ENCODE measurements around the gene BAIAP3.

DNA sequence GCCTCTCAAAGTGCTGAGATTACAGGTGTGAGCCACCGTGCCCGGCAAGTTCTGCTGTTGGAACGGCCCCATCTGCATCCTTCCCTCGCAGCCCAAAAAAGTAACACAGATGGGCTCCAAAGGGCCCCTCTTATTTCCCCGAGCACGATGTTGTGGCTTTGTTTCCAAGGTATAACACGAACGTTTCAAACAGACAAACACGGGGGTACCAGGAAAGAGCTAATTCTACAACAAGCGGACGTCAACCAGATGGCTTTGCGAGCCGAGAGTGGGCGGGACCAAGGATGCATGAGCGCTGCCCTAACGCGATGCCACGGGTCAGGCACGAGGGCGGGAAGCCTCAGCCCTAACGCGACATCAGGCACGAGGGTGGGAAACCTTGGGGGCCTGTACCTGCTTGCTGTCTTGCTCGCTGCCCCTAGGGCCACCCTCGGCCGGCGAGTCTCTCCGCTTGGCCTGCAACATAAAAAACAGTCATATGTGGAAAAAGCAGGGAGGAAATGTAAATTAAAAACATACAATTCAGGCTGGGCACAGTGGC lies 56.9 kb downstream of the BAIAP3 start:
- TF ChIP-seq POLR2AphosphoS5 (IDR thresholded peaks at IDR 0.05; ENCODE audit: insufficient read depth, low read depth, low read length) (no peak), POLR2A (IDR thresholded peaks at IDR 0.05; ENCODE audit: low read depth, low read length) (no peak), GATA2 (IDR thresholded peaks at IDR 0.05; ENCODE audit: insufficient read depth, insufficient read length, low read depth, low read length) (no peak)
- TF ChIP-seq, protein P1, sequence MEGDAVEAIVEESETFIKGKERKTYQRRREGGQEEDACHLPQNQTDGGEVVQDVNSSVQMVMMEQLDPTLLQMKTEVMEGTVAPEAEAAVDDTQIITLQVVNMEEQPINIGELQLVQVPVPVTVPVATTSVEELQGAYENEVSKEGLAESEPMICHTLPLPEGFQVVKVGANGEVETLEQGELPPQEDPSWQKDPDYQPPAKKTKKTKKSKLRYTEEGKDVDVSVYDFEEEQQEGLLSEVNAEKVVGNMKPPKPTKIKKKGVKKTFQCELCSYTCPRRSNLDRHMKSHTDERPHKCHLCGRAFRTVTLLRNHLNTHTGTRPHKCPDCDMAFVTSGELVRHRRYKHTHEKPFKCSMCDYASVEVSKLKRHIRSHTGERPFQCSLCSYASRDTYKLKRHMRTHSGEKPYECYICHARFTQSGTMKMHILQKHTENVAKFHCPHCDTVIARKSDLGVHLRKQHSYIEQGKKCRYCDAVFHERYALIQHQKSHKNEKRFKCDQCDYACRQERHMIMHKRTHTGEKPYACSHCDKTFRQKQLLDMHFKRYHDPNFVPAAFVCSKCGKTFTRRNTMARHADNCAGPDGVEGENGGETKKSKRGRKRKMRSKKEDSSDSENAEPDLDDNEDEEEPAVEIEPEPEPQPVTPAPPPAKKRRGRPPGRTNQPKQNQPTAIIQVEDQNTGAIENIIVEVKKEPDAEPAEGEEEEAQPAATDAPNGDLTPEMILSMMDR (IDR thresholded peaks at IDR 0.05; ENCODE audit: extremely low read depth in 1 of 2, insufficient read depth in 1 of 2, low read depth in 1 of 2, low read length in 2 of 2): no peak
